IMR-90 (cell line): ENCODE measurements around the gene SCAF11. TPM values are rescaled to one million over a fixed set of nuclear protein-coding genes. Genes with fewer than 3 reads are reported as not detected.

Experiments
- ATAC-seq: fragments of 200-7000 bp; cut with Tn5 transposase; 2 replicates; pipeline ENCODE4 v1.9.1; 2020; ENCODE audit warnings: low read depth, mild to moderate bottlenecking, moderate library complexity
- BruUV-seq: library from RNA; stranded (reverse); fragments of 400-500 nt; replicated peaks from 2 replicates; lab custom pipeline; 2021; lab: Mats Ljungman, UMichigan
- CTCF ChIA-PET: fragments of 300-600 bp; formaldehyde crosslinking; extraction: SDS; loops from one replicate; lab custom pipeline; 2021; ENCODE audit warnings: antibody characterized with exemption; lab: Yijun Ruan, JAX
- POLR2A ChIA-PET: fragments of 300-600 bp; sonication (Branson Sonifier 250); formaldehyde crosslinking; loops from one replicate; lab custom pipeline; 2022; ENCODE audit warnings: antibody characterized with exemption; ENCODE audit not compliant: unreplicated experiment; lab: Charles Lee
- DNase-seq: peaks from one replicate; pipeline ENCODE4 v3.0.0; 2013
- H2AFZ ChIP-seq: replicated peaks from 2 replicates; pipeline ENCODE3; 2013; ENCODE audit warnings: low read length, mild to moderate bottlenecking; ENCODE audit not compliant: poor library complexity
- H2AK5ac ChIP-seq: 2 replicates; pipeline ENCODE4 v1.6.1; 2013; ENCODE audit warnings: low read depth, low read length, inconsistent platforms
- H2AK9ac ChIP-seq: replicated peaks from 2 replicates; pipeline ENCODE3; 2013; ENCODE audit warnings: mild to moderate bottlenecking, low read depth, low read length, moderate library complexity; ENCODE audit not compliant: poor library complexity
- H2BK120ac ChIP-seq: 2 replicates; pipeline ENCODE4 v1.6.1; 2013; ENCODE audit warnings: low read depth, low read length, inconsistent platforms
- H2BK15ac ChIP-seq: 3 replicates; pipeline ENCODE4 v1.6.1; 2013; ENCODE audit warnings: low read depth, low read length, inconsistent platforms
- H2BK20ac ChIP-seq: 2 replicates; pipeline ENCODE4 v1.6.1; 2013; ENCODE audit warnings: low read depth, mild to moderate bottlenecking, inconsistent platforms, low read length, moderate library complexity
- H2BK5ac ChIP-seq: 2 replicates; pipeline ENCODE4 v1.6.1; 2013; ENCODE audit warnings: mild to moderate bottlenecking, low read depth, low read length, inconsistent platforms; ENCODE audit not compliant: poor library complexity, severe bottlenecking
- H3K14ac ChIP-seq: replicated peaks from 2 replicates; pipeline ENCODE4 v1.6.1; 2013; ENCODE audit warnings: low read depth, low read length, inconsistent platforms
- H3K18ac ChIP-seq: 2 replicates; pipeline ENCODE4 v1.6.1; 2013; ENCODE audit warnings: low read depth, low read length, control low read depth
- H3K23ac ChIP-seq: 2 replicates; pipeline ENCODE4 v1.6.1; 2013; ENCODE audit warnings: low read depth, low read length, inconsistent platforms
- H3K27ac ChIP-seq: 2 replicates; pipeline ENCODE4 v1.5.1; 2013; ENCODE audit warnings: mild to moderate bottlenecking, control low read depth, low read length; ENCODE audit not compliant: insufficient read depth
- H3K27me3 ChIP-seq: 2 replicates; pipeline ENCODE4 v1.6.1; 2013; ENCODE audit warnings: low read length; ENCODE audit not compliant: control insufficient read depth, insufficient read depth
- H3K36me3 ChIP-seq: 2 replicates; pipeline ENCODE4 v1.6.1; 2013; ENCODE audit warnings: low read length, mixed read lengths; ENCODE audit not compliant: control insufficient read depth, insufficient read depth
- H3K4ac ChIP-seq: 2 replicates; pipeline ENCODE4 v1.6.1; 2013; ENCODE audit warnings: low read depth, low read length, inconsistent platforms
- H3K4me1 ChIP-seq: 2 replicates; pipeline ENCODE4 v1.6.1; 2013; ENCODE audit warnings: low read length, mixed read lengths; ENCODE audit not compliant: control insufficient read depth, insufficient read depth
- H3K4me2 ChIP-seq: 2 replicates; pipeline ENCODE4 v1.6.1; 2013; ENCODE audit warnings: low read depth, mild to moderate bottlenecking, control low read depth, low read length, moderate library complexity
- H3K4me3 ChIP-seq: 2 replicates; pipeline ENCODE4 v1.5.1; 2013; ENCODE audit warnings: low read depth, mild to moderate bottlenecking, control low read depth, low read length, moderate library complexity; ENCODE audit not compliant: insufficient read depth
- H3K56ac ChIP-seq: 2 replicates; pipeline ENCODE4 v1.6.1; 2013; ENCODE audit warnings: low read length, inconsistent platforms; ENCODE audit not compliant: insufficient read depth; ENCODE audit errors: extremely low read depth
- H3K79me1 ChIP-seq, 2 experiments: 2 replicates each; pipeline ENCODE4 v1.6.1; 2013; ENCODE audit warnings: low read length in 2 of 2, inconsistent platforms in 1 of 2, low read depth in 1 of 2
- H3K9ac ChIP-seq: 2 replicates; pipeline ENCODE4 v1.6.1; 2013; ENCODE audit warnings: low read depth, low read length, control low read depth
- H3K9me1 ChIP-seq: 2 replicates; pipeline ENCODE4 v1.6.1; 2013; ENCODE audit warnings: low read length, inconsistent platforms; ENCODE audit not compliant: insufficient read depth
- H3K9me3 ChIP-seq: 2 replicates; pipeline ENCODE4 v1.6.1; 2013; ENCODE audit warnings: low read length; ENCODE audit not compliant: control insufficient read depth, insufficient read depth
- H4K20me1 ChIP-seq: 2 replicates; pipeline ENCODE4 v1.6.1; 2013; ENCODE audit warnings: low read length, inconsistent platforms; ENCODE audit not compliant: insufficient read depth
- H4K5ac ChIP-seq: 2 replicates; pipeline ENCODE4 v1.6.1; 2013; ENCODE audit warnings: mild to moderate bottlenecking, low read depth, low read length, control low read depth
- H4K8ac ChIP-seq, 2 experiments: 2 replicates each; pipeline ENCODE4 v1.6.1; 2013; ENCODE audit warnings: low read depth in 2 of 2, low read length in 2 of 2, control low read depth in 1 of 2, inconsistent platforms in 1 of 2
- H4K91ac ChIP-seq: 2 replicates; pipeline ENCODE4 v1.6.1; 2013; ENCODE audit warnings: low read depth, low read length, inconsistent platforms; ENCODE audit not compliant: insufficient read depth
- BHLHE40 ChIP-seq: fragments of 150-350 bp; IDR thresholded peaks from 2 replicates; pipeline ENCODE4 v1.6.1; 2016; ENCODE audit warnings: mild to moderate bottlenecking, low read depth, low read length
- CEBPB ChIP-seq: IDR thresholded peaks from 2 replicates; pipeline ENCODE4 v1.6.1; 2012; ENCODE audit warnings: low read depth, low read length, improper control_type of control experiment
- CHD1 ChIP-seq: IDR thresholded peaks from 2 replicates; pipeline ENCODE4 v1.6.1; 2012; ENCODE audit warnings: low read depth, low read length, improper control_type of control experiment
- CTCF ChIP-seq: conservative IDR thresholded peaks from 2 replicates; pipeline ENCODE4 v1.5.1; 2012; ENCODE audit warnings: mild to moderate bottlenecking, low read depth, low read length, improper control_type of control experiment
- ELK1 ChIP-seq: fragments of 150-350 bp; IDR thresholded peaks from 2 replicates; pipeline ENCODE4 v1.6.1; 2016; ENCODE audit warnings: low read depth, mild to moderate bottlenecking, low read length, moderate library complexity, borderline replicate concordance
- MXI1 ChIP-seq: IDR thresholded peaks from 2 replicates; pipeline ENCODE4 v1.6.1; 2012; ENCODE audit warnings: low read depth, mild to moderate bottlenecking, low read length, moderate library complexity, borderline replicate concordance
- SMC3 ChIP-seq: fragments of 150-350 bp; IDR thresholded peaks from 2 replicates; pipeline ENCODE4 v1.6.1; 2016; ENCODE audit warnings: low read depth, mild to moderate bottlenecking, antibody characterized with exemption, low read length, moderate library complexity
- USF2 ChIP-seq: fragments of 150-350 bp; IDR thresholded peaks from 2 replicates; pipeline ENCODE4 v1.6.1; 2017; ENCODE audit warnings: mild to moderate bottlenecking, antibody characterized with exemption, low read length, low read depth
- WGBS, 2 experiments: methylation state at CpG; one replicate each; pipeline versions ENCODE4 v1.1.5 to v1.1.7; 2013; ENCODE audit warnings: missing lambda C conversion rate in 2 of 2; ENCODE audit not compliant: insufficient read length in 1 of 2; ENCODE audit errors: extremely low coverage in 2 of 2; 5-methylcytosine and 5-hydroxymethylcytosine counted together
- dilution Hi-C: fragments of 300-500 bp; cut with HindIII; formaldehyde crosslinking; loops from one replicate; pipeline ENCODE4 v1.14.3; 2018; ENCODE audit warnings: low sequenced_read_pairs; ENCODE audit not compliant: unreplicated experiment
- in situ Hi-C: fragments of 300-500 bp; cut with MboI; formaldehyde crosslinking; loops from 3 replicates; pipeline ENCODE4 v1.14.3; 2019; ENCODE audit warnings: low sequenced_read_pairs, inconsistent platforms, mixed read lengths
- intact Hi-C: fragments of 100-400 bp; cut with micrococcal nuclease; formaldehyde crosslinking; loops from 2 replicates; pipeline ENCODE4 v1.10.0; 2022
- polyA plus RNA-seq, 3 experiments: library from polyadenylated mRNA; depleted of rRNA; stranded (reverse); fragments of >200 nt; gene quantifications; 2 replicates each; pipeline ENCODE4 v1.2.3, GENCODE V29; 2012; ENCODE audit warnings: low replicate concordance in 1 of 3
- total RNA-seq: library from RNA; depleted of rRNA; stranded (reverse); fragments of >200 nt; gene quantifications from 2 replicates; pipeline ENCODE4 v1.2.3, GENCODE V29; 2012

The SCAF11 gene
- total and polyA plus RNA-seq, 2 of the 4 experiments (the other 2 are of a cell fraction) = 33.9 to 70.4 TPM

- Histone ChIP-seq H3K23ac (no peak overlapping the region), H2BK5ac (no peak overlapping the region), H2BK20ac (no peak overlapping the region), H3K56ac (no peak overlapping the region), H3K79me1 (no peaks in the 10 kb centered on the region), H2AFZ (no peak overlapping the region), H4K5ac (no peak overlapping the region), H3K27ac (no peak overlapping the region), H2BK120ac (no peak overlapping the region), H3K9me3 (no peaks in the 10 kb centered on the region), H4K20me1 (peaks cover 3% of the 10 kb centered on the region; the same call in 1 of the 2 replicates), H2AK5ac (no peak overlapping the region), H4K8ac (no peak overlapping the region), H3K4me1 (peaks cover 5% of the 10 kb centered on the region), H3K27me3 (no peaks in the 10 kb centered on the region), H4K91ac (no peak overlapping the region), H3K9me1 (peaks cover 3% of the 10 kb centered on the region), H3K18ac (no peak overlapping the region), H3K4ac (no peak overlapping the region), H3K4me2 (no peak overlapping the region), H3K36me3 (no peaks in the 10 kb centered on the region), H3K4me3 (no peak overlapping the region), H2AK9ac (no peak overlapping the region), H3K9ac (no peak overlapping the region), H2BK15ac (no peak overlapping the region), H3K14ac (no peak overlapping the region)
- no peak for TF ChIP-seq CTCF
- TF ChIP-seq CEBPB = no peak
- no peak for TF ChIP-seq BHLHE40
- TF ChIP-seq ELK1 = no peak
- TF ChIP-seq MXI1 = no peak
- TF ChIP-seq SMC3 = no peak
- TF ChIP-seq CHD1 = no peak
- TF ChIP-seq USF2 = no peak
- ChIA-PET POLR2A (no interaction called here), CTCF (no interaction called here)
- DNase-seq (no peak), ATAC-seq (no peak)
- BruUV-seq = no TSS peak
- in situ Hi-C loops = no loop called here
- no CpG with 5 or more reads among the region's 4 CpGs for WGBS, 2 experiments
- intact Hi-C loops = loop anchor here (5.0 kb wide), 1 partner anchor 146 kb away; no protein-coding TSS in a partner anchor
- dilution Hi-C loops = no loop called here
These were observed 82.4 kb downstream of the SCAF11 start for GRCh38 chr12:45907955-45908354.
